Activated CD8-positive, alpha-beta memory T cell treated with anti-CD3 and anti-CD28 coated beads for 24 hours (primary cell): Measurements from ENCODE around the gene DPCD.
"Not testable (repeated sequence)": the region's sequence is repeated elsewhere in the genome, so short reads cannot be mapped to it uniquely, and the experiment has no call there.

Source experiments
- DNase-seq: peaks from one replicate; pipeline ENCODE4 v3.0.0-alpha.2; 2020

The DPCD gene

DNA sequence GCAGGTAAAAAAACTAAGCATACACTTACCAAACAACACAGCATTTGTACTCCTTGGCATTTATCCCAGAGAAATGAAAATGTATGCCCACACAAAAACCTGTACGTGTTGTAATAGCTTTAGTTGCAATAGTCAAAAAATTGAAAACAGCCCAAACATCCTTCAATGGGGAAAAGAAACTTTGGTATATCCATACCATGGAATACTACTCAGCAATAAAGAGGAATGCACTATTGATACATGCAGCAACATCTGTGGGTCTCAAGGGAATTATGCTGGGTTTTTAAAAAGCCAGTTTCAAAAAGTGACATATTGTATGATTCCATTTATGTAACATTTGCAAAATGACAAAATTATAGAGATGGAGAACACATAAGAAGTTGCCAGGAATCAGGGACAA lies 35.4 kb downstream of the DPCD start:
- no peak for DNase-seq

DNA sequence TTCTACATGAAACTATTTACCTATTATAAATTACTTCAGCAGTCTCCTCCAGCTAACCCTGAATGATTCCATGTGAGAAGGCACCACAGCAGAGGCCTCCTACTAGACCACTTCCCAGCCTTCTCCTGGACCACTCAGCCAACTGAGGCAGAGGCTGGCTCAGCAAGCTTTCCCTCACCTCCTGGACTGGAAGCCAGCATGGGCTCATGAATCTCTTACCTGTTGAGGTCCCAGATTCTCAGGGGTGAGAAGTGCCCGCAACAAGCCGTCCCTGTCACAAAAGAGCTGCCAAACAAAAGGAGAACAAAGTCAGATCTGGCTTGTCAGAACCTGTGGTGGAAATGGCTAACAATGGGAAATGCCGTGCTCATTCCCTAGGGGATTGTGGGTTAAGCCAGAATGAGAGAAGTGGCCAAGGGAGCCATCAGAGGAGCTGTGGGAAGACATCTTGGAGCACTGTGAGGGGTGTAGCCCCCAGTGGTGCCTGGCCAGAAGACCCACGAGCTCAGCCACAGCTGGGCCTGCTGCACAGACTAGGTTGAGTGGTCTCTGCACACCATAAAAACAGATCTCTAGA lies 36.5 kb downstream of the DPCD start:
- no peak for DNase-seq

GRCh38 chr10:101625821-101626412 lies 37.8 kb downstream of the DPCD start:
- no peak for DNase-seq

GRCh38 chr10:101629837-101630632 lies 41.9 kb downstream of the DPCD start:
- no peak for DNase-seq

- no peak for DNase-seq
These were observed 42.5 kb downstream of the DPCD start for GRCh38 chr10:101630633-101630920.

- DNase-seq, result no peak
These were observed 43.8 kb downstream of the DPCD start for GRCh38 chr10:101631821-101632475.

GRCh38 chr10:101633510-101633909 lies 45.4 kb downstream of the DPCD start:
- DNase-seq, result not testable (repeated sequence)

DNA sequence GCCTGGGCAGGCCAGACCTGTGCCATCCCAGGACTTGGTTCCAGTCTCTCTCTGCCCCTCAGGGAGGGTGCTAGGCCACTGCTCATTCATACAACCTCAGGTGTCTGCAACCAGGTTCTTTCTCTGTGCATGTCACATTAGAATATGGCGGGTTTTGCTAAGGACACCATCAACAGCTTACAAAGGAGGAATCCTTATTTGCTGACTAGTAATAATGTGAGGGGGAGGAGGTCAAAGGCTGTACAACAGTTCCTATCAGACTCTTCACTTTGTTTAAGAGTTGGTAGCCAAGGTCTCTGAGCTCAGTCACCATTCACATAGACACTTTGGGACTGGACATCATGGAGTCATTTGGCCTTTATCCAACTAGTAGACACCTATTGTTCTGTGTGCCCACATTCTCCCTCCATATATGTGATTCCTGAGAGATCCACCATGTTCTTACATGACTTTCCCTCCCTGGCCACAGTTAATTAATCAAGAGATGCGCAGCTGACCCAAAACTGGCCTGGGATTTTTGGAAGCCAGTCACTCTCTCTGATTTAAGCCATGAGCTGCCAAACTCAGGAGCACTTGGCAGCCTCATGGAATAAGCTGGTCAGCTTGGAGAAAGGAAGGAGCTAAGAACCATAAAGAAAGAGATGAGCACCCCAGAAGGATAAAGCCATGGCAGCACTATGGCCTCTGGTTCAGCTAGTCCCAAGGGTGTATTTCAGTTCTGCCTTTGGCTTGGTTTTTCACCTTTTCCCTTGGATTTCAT lies 51.2 kb downstream of the DPCD start:
- DNase-seq, result no peak

GRCh38 chr10:101643546-101643945 lies 55.4 kb downstream of the DPCD start:
- DNase-seq, result no peak

DNA sequence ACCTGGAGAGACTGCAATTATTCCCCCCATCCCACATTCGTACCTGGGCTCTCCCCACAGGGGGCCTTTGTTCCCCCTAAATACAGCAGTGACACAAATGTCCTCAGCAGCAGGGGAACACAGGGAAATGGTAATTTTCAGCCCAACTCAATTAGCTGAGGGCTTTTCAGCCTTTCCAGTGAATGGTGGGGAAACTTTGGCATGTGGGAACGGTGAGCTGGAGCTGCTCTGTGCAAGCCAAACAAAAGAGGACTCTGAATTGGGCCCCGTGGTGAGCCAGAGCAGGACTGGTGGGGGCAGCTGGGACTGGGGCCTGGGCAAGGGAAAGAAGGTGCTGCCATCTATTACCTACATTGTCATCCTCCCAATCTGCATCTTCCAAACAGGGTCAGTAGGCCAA lies 55.9 kb downstream of the DPCD start:
- DNase-seq, result no peak

- no peak for DNase-seq
These were observed 57.5 kb downstream of the DPCD start for GRCh38 chr10:101645659-101646058.

- DNase-seq, result no peak
These were observed 58.2 kb downstream of the DPCD start for GRCh38 chr10:101646364-101646763.

GRCh38 chr10:101647255-101647654 lies 59.1 kb downstream of the DPCD start:
- DNase-seq, result no peak

- no peak for DNase-seq
These were observed 61.5 kb downstream of the DPCD start for GRCh38 chr10:101649525-101650085.

DNA sequence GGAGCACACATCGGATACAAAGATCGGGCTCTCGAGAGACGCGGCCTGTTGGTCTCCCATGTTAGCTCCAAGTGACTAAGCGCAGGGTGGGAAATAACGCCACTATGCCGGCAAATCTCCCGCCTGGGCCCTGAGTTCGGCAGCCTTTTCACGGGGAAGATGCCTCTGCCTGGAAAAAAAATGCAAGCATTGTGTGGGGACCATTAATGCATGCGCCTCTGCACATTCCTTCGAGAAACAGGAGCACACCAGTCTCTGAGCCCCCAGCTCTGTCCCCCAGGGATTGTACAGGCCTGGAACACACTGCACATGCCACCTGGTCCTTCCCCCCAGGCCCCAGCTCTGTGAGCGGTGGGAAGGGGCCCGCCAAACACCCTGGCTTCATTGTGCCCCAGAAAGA lies 62.7 kb downstream of the DPCD start:
- DNase-seq, result no peak

DNA sequence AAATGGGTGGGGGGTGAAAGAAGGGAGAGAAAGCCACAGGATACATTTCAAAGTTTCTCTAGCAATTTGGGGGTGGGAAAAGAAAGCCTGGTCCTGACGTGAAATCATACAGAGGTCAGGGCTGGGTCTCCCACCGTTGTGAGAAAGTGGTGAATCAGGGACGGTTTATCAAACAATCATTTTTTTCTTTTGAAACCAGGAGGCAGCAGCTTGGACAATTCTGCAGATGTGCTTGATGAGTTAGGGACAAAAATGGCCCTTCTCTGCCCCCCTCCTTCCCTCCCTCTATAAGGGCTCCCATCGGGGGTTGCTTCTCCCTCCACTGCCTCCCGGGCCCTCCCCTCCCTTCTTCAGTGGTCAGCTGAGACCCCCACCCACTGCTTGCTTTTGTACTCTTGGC lies 63.2 kb downstream of the DPCD start:
- no peak for DNase-seq

DNA sequence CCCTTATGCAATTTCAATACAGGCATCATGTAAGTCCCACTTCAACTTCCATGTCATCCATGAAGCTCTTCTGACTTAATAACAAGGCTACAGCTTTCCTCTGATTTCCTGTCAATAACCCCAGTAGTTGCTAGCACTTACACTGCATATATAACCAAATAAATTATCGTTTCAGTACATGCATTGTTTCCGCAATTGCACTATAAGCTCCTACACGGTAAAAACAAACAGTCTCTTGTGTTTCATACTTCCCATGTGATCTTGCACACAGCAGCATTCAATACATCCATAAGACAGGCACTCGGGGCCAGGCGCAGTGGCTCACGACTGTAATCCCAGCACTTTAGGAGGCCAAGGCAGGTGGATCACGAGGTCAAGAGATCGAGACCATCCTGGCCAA lies 65.4 kb downstream of the DPCD start:
- DNase-seq, result no peak

GRCh38 chr10:101655570-101655969 lies 67.4 kb downstream of the DPCD start:
- DNase-seq, result no peak

GRCh38 chr10:101656890-101657289 lies 68.8 kb downstream of the DPCD start:
- no peak for DNase-seq

- DNase-seq, result no peak
These were observed 70.9 kb downstream of the DPCD start for GRCh38 chr10:101658975-101659374.
